CD4-positive, alpha-beta T cell treated with Interleukin-15 for 4 hours (primary cell): ENCODE data around the gene DISC1.

Source experiments
- DNase-seq: peaks from one replicate; pipeline ENCODE4 v3.0.0-alpha.2; 2020; ENCODE audit warnings: low spot score

Gene DISC1

GRCh38 chr1:231817801-231818200 lies 191.2 kb downstream of the DISC1 start:
- no peak for DNase-seq

- DNase-seq, result no peak
Observed at GRCh38 chr1:231818337-231818736, 191.7 kb downstream of the DISC1 start.

- no peak for DNase-seq
Observed at GRCh38 chr1:231821281-231821680, 194.7 kb downstream of the DISC1 start.

- DNase-seq, result no peak
Observed at GRCh38 chr1:231822041-231822440, 195.5 kb downstream of the DISC1 start.

- no peak for DNase-seq
Observed at GRCh38 chr1:231826566-231826965, 200.0 kb downstream of the DISC1 start.

GRCh38 chr1:231827337-231828105 lies 200.9 kb downstream of the DISC1 start:
- DNase-seq, result no peak

- no peak for DNase-seq
Observed at GRCh38 chr1:231828182-231828920, 201.8 kb downstream of the DISC1 start.

- DNase-seq, result no peak
Observed at GRCh38 chr1:231829332-231829731, 202.7 kb downstream of the DISC1 start.

GRCh38 chr1:231836227-231836893 lies 209.8 kb downstream of the DISC1 start:
- DNase-seq, result no peak

- DNase-seq, result no peak
Observed at GRCh38 chr1:231838521-231838920, 211.9 kb downstream of the DISC1 start.

GRCh38 chr1:231839999-231840398 lies 213.4 kb downstream of the DISC1 start:
- DNase-seq, result no peak

GRCh38 chr1:231841616-231842344 lies 215.2 kb downstream of the DISC1 start:
- no peak for DNase-seq

- DNase-seq, result no peak
Observed at GRCh38 chr1:231842441-231842840, 215.9 kb downstream of the DISC1 start.

GRCh38 chr1:231844986-231845502 lies 218.5 kb downstream of the DISC1 start:
- DNase-seq, result no peak

GRCh38 chr1:231847612-231848397 lies 221.2 kb downstream of the DISC1 start:
- DNase-seq, result no peak

- DNase-seq, result no peak
Observed at GRCh38 chr1:231849981-231850380, 223.4 kb downstream of the DISC1 start.

GRCh38 chr1:231850786-231851185 lies 224.2 kb downstream of the DISC1 start:
- DNase-seq, result no peak

- no peak for DNase-seq
Observed at GRCh38 chr1:231853588-231854207, 227.1 kb downstream of the DISC1 start.

GRCh38 chr1:231855361-231855760 lies 228.8 kb downstream of the DISC1 start:
- DNase-seq, result no peak

GRCh38 chr1:231855926-231856325 lies 229.3 kb downstream of the DISC1 start:
- DNase-seq, result no peak

- no peak for DNase-seq
Observed at GRCh38 chr1:231856426-231856825, 229.8 kb downstream of the DISC1 start.
